ENCODE data around the gene CRAT.
A peak's percentile ranks its signal among the peaks of the same experiment; 100 is the strongest.

CRAT gene

GRCh38 chr9:129109952-129110739 is 447 bp downstream of the CRAT start:
- peak; percentile 52 for DNase-seq (ENCODE audit: low read depth)

GRCh38 chr9:129109537-129109903 is 1.1 kb downstream of the CRAT start:
- DNase-seq (ENCODE audit: low read depth), result peak; percentile 69

- no peak for DNase-seq (ENCODE audit: low read depth)
Observed at GRCh38 chr9:129108805-129109536, 1.6 kb downstream of the CRAT start.

GRCh38 chr9:129108083-129108804 is 2.3 kb downstream of the CRAT start:
- DNase-seq (ENCODE audit: low read depth), result no peak

GRCh38 chr9:129107651-129108050 is 2.9 kb downstream of the CRAT start:
- no peak for DNase-seq (ENCODE audit: low read depth)

GRCh38 chr9:129105857-129106694 is 4.5 kb downstream of the CRAT start:
- no peak for DNase-seq (ENCODE audit: low read depth)

GRCh38 chr9:129104051-129104450 is 6.5 kb downstream of the CRAT start:
- DNase-seq (ENCODE audit: low read depth), result no peak

GRCh38 chr9:129103595-129103965 is 7.0 kb downstream of the CRAT start:
- DNase-seq (ENCODE audit: low read depth), result no peak

- DNase-seq (ENCODE audit: low read depth), result peak; percentile 76
Observed at GRCh38 chr9:129102791-129103594, 7.6 kb downstream of the CRAT start.

- DNase-seq (ENCODE audit: low read depth), result no peak
Observed at GRCh38 chr9:129102095-129102525, 8.5 kb downstream of the CRAT start.

- DNase-seq (ENCODE audit: low read depth), result no peak
Observed at GRCh38 chr9:129101279-129101678, 9.3 kb downstream of the CRAT start.

GRCh38 chr9:129100383-129101169 is 10.0 kb downstream of the CRAT start:
- DNase-seq (ENCODE audit: low read depth), result no peak

- DNase-seq (ENCODE audit: low read depth), result no peak
Observed at GRCh38 chr9:129098328-129098727, 12.3 kb downstream of the CRAT start.

- no peak for DNase-seq (ENCODE audit: low read depth)
Observed at GRCh38 chr9:129097671-129098306, 12.8 kb downstream of the CRAT start.

GRCh38 chr9:129095908-129096307 is 14.7 kb downstream of the CRAT start:
- no peak for DNase-seq (ENCODE audit: low read depth)

- no peak for DNase-seq (ENCODE audit: low read depth)
Observed at GRCh38 chr9:129095170-129095667, 15.4 kb downstream of the CRAT start.

GRCh38 chr9:129094387-129095169 is 16.0 kb downstream of the CRAT start:
- no peak for DNase-seq (ENCODE audit: low read depth)

GRCh38 chr9:129093602-129094386 is 16.8 kb downstream of the CRAT start:
- no peak for DNase-seq (ENCODE audit: low read depth)

All from ELR (cell line).